ENCODE measurements around the gene PLCL1.

The PLCL1 gene

DNA sequence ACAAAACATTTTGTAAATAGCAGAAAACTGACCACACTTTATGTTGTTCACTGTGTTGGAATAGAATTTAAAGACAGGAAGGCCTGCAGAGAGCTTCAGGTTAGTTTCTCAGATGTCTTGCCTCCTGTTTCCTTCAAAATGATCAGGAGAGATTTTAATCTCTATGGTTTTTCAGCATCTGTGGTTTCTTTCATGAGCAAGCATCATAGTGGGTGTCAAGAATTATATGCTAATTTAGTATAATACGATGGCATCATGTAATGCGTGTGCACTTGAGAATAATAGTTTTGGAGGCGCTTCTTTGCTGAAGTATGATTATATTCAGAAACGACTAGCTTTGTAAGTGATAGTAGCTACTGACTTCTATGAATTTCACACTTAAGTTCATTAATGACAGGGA lies 149.9 kb downstream of the PLCL1 start:
- DNase-seq (ENCODE audit: low read depth), result no peak

- DNase-seq (ENCODE audit: low read depth), result no peak
Measured at GRCh38 chr2:197958592-197959150, 154.3 kb downstream of the PLCL1 start.

DNA sequence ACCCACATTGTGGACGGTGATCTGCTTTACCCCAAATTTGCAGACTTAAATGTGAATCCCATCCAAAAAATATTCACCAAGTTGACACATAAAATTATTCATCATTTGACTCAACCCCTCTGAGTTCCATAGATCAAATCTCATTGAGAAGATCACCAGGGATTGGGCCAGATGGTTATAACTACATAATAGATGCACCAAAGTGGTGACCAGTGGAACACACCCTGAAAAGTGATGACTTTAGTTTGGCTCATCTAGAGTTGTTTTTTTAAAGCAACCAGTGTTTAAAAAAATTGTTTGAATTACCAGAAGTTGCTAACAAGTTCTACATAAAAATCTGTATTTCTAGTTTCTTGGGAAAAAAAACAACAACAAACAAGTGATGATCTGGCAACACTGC lies 155.0 kb downstream of the PLCL1 start:
- DNase-seq (ENCODE audit: low read depth), result no peak

- no peak for DNase-seq (ENCODE audit: low read depth)
Measured at GRCh38 chr2:197960786-197961185, 156.4 kb downstream of the PLCL1 start.

DNA sequence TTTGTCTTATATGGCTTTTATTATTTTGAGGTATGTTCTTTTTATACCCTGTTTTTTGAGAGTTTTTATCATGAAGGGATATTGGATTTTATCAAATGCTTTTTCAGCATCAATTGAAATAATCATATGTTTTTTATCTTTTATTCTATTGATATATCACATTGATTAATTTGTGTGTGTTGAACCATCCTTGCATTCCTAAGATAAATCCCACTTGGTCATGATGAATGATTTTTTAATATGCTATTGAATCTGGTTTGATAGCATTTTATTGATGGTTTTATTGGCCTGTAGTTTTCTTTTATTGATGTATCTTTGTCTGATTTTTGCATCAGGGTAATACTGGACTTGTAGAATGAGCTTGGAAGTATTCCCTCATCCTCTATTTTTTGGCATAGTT lies 160.3 kb downstream of the PLCL1 start:
- no peak for DNase-seq (ENCODE audit: low read depth)

- DNase-seq (ENCODE audit: low read depth), result no peak
Measured at GRCh38 chr2:197965756-197966155, 161.4 kb downstream of the PLCL1 start.

GRCh38 chr2:197969391-197969893 lies 165.0 kb downstream of the PLCL1 start:
- DNase-seq (ENCODE audit: low read depth), result no peak

GRCh38 chr2:197972061-197972460 lies 167.7 kb downstream of the PLCL1 start:
- no peak for DNase-seq (ENCODE audit: low read depth)

DNA sequence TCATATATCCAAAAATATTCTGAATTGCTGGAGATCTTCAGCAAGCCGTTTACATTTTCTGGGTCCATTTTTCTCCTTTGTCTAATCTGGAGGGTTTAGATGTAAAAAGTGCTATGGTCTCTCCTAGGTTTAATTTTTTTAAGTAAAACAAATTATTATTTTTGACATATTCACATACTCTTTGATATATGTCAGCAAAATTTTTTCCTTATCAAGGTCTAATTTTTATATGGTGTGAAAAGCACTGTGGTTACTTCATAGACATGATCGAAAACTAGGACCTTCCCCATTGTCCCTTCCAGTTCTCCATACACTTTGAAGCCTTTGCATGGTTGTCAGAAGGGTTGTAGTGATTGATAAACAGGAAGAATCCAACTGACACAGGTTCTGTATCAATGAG lies 168.2 kb downstream of the PLCL1 start:
- DNase-seq (ENCODE audit: low read depth), result no peak

DNA sequence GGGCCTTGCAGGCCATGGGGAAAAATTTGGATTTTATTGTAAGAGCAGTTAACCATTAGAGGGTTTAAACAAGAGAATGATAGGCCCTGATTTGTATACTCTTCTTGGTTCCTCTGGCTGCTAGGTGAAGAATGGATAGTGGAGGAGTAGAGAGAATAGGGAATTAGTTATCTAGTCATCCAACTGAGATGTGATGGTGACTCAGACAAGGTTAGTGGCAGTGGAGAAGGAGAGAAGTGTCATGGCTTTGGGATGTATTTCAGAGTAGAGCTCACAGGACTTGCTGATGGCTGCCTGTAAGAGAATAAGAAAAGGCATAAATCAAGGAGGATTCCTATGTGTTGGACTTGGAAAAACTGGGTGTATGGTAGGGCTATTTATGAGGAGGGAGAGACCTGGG lies 169.4 kb downstream of the PLCL1 start:
- no peak for DNase-seq (ENCODE audit: low read depth)

GRCh38 chr2:197975931-197976519 lies 171.6 kb downstream of the PLCL1 start:
- no peak for DNase-seq (ENCODE audit: low read depth)

- no peak for DNase-seq (ENCODE audit: low read depth)
Measured at GRCh38 chr2:197978971-197979370, 174.6 kb downstream of the PLCL1 start.

GRCh38 chr2:197982565-197982964 lies 178.2 kb downstream of the PLCL1 start:
- no peak for DNase-seq (ENCODE audit: low read depth)

- no peak for DNase-seq (ENCODE audit: low read depth)
Measured at GRCh38 chr2:197985029-197985638, 180.7 kb downstream of the PLCL1 start.

DNA sequence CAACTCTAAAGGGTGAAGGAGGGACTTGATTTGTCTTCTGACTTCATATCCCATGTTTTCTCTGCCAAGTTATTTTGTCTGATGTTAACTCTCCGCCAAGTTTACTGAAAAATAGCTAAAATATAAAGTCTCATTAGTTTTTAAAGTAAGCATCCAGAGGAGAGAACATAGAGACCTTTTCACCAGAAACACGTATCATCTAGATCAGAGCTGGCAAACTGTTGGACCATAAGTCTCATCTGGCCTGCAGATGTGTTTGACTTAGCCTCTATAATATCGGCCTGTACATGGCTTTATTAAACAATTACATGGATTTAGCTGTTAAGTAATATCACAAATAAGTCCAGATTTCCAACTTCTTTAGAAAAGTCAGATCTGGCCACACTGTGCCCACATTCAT lies 182.6 kb downstream of the PLCL1 start:
- no peak for DNase-seq (ENCODE audit: low read depth)

- DNase-seq (ENCODE audit: low read depth), result no peak
Measured at GRCh38 chr2:197990356-197990755, 186.0 kb downstream of the PLCL1 start.

DNA sequence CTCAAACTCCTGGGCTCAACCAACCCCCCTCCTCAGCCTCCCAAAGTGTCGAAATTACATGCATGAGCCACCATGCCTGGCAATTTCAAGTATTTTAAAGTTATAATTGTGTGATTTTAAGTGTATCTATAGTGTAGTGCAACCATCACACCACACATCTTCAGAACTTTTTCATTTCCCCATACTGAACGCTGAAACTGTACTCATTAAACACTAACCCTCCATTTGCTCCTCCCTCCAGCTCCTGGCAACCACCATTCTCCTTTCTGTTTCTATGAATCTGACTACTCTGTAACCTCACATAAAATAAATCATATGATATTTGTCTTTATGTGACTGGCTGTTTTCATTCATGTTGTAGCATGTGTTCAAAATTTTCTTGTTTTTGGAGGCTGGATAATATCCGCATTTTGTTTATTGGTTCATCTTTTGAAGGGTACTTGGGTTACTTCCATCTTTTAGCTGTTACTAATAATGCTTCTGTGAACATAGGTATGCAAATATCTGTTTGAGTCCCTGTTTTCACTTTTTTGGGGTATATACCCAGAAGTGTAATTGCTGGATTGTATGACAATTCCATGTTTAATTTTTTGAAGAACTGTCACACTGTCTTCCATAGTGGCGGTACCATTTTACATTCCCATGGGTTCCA lies 188.2 kb downstream of the PLCL1 start:
- no peak for DNase-seq (ENCODE audit: low read depth)

DNA sequence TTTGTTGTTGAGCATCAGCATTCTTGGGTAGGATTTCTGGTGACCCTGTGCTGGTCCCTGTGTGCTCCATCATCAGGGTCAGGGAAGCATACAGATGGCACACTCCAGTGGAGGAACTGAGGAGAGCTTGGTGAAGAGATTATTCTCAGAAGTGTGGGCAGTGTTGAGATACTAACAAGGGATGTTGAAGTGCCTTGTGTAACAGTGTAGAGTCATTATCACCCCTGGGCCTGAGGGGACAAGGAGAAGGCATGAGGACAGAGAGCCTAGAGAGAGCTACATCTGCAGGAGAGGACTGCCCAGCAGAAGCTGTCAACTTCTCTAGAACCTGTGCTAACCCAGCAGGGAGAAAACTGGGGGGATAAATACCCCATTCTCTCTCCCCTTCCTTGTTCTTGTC lies 189.0 kb downstream of the PLCL1 start:
- DNase-seq (ENCODE audit: low read depth), result no peak

- DNase-seq (ENCODE audit: low read depth), result no peak
Measured at GRCh38 chr2:197993830-197994229, 189.4 kb downstream of the PLCL1 start.

- DNase-seq (ENCODE audit: low read depth), result no peak
Measured at GRCh38 chr2:197994751-197995150, 190.4 kb downstream of the PLCL1 start.

DNA sequence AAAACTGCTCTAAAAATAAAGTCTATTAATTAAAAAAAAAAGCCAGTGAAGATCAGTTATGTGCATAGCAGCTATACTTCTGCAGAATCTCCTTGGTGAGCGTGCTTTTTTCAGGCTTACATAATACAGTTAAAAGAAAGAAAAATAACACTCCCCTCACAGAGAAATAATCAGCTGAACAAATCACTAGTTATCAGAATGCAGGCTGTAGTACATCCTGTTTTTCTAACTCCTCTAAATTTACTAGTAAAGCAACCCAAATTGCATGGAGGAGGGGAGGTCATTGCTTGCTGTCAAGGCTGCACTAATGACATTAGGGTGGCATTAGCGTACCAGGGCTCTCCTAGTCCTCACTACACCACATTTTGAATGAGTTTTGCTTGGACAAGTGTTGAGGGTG lies 192.2 kb downstream of the PLCL1 start:
- no peak for DNase-seq (ENCODE audit: low read depth)

- no peak for DNase-seq (ENCODE audit: low read depth)
Measured at GRCh38 chr2:197997083-197997541, 192.7 kb downstream of the PLCL1 start.

GRCh38 chr2:197998702-197999101 lies 194.3 kb downstream of the PLCL1 start:
- DNase-seq (ENCODE audit: low read depth), result no peak

Data from activated T-helper 1 cell treated with Interleukin-2 at 50 U/mL for 16 hours (primary cell).